ENCODE results near the gene SIGMAR1.

The SIGMAR1 gene

GRCh38 chr9:34665381-34666250 lies 28.0 kb upstream of the SIGMAR1 start:
- Mint-ChIP-seq H3K27me3 (ENCODE audit: low read depth) (no peaks in the 10 kb centered on the region), H3K4me1 (peaks cover 30% of the 10 kb centered on the region), H3K36me3 (ENCODE audit: low read depth) (peaks cover 52% of the 10 kb centered on the region), H3K9me3 (no peaks in the 10 kb centered on the region), H3K27ac (peak overlapping the region; percentile 84 to 97 (median 93)), H3K4me3 (peak overlapping the region; percentile 92 to 94 (median 94))
- no peak for TF ChIP-seq CTCF (IDR thresholded peaks at IDR 0.05; ENCODE audit: unreplicated experiment in 3 of 3)

- Mint-ChIP-seq H3K9me3 (no peaks in the 10 kb centered on the region), H3K27ac (peak overlapping the region; percentile 84 to 97 (median 93)), H3K27me3 (ENCODE audit: low read depth) (no peaks in the 10 kb centered on the region), H3K36me3 (ENCODE audit: low read depth) (peaks cover 51% of the 10 kb centered on the region), H3K4me3 (peak overlapping the region; percentile 92 to 94 (median 94)), H3K4me1 (peaks cover 30% of the 10 kb centered on the region)
- no peak for TF ChIP-seq CTCF (IDR thresholded peaks at IDR 0.05; ENCODE audit: unreplicated experiment in 3 of 3)
Measured at GRCh38 chr9:34665067-34665380, 27.4 kb upstream of the SIGMAR1 start.

- no peaks in the 10 kb centered on the region for H3K27me3 Mint-ChIP-seq (ENCODE audit: low read depth)
- H3K36me3 Mint-ChIP-seq (ENCODE audit: low read depth): peaks cover 46% of the 10 kb centered on the region
- H3K4me3 Mint-ChIP-seq: peak overlapping the region; percentile 92 to 94 (median 94)
- peak overlapping the region; percentile 84 to 93 (median 93) for H3K27ac Mint-ChIP-seq
- peaks cover 30% of the 10 kb centered on the region for H3K4me1 Mint-ChIP-seq
- no peaks in the 10 kb centered on the region for H3K9me3 Mint-ChIP-seq
- peak; percentile 80 to 82 (median 81) for TF ChIP-seq CTCF (IDR thresholded peaks at IDR 0.05; ENCODE audit: unreplicated experiment in 3 of 3)
Measured at GRCh38 chr9:34664281-34665066, 26.9 kb upstream of the SIGMAR1 start.

- no peak for TF ChIP-seq CTCF (IDR thresholded peaks at IDR 0.05; ENCODE audit: unreplicated experiment in 3 of 3)
- Mint-ChIP-seq H3K4me1 (peaks cover 34% of the 10 kb centered on the region), H3K36me3 (ENCODE audit: low read depth) (peaks cover 35% of the 10 kb centered on the region), H3K9me3 (no peaks in the 10 kb centered on the region), H3K27me3 (ENCODE audit: low read depth) (no peaks in the 10 kb centered on the region), H3K27ac (peak overlapping the region; percentile 15 to 93 (median 54)), H3K4me3 (peak overlapping the region; percentile 29 to 63 (median 59))
Measured at GRCh38 chr9:34663303-34663605, 25.7 kb upstream of the SIGMAR1 start.

GRCh38 chr9:34662526-34663302 lies 25.1 kb upstream of the SIGMAR1 start, which contains the start of gene CCL27:
Gene CCL27 (minus strand): TSS chr9:34662657. CDS start chr9:34662633, 24 bp downstream.
- H3K27ac Mint-ChIP-seq: peak within 1 kb of the TSS; percentile 15 to 93 (median 54)
- no peaks in the 10 kb centered on the region for H3K9me3 Mint-ChIP-seq
- H3K36me3 Mint-ChIP-seq (ENCODE audit: low read depth): peaks cover 33% of the 10 kb centered on the region
- no peak for TF ChIP-seq CTCF (IDR thresholded peaks at IDR 0.05; ENCODE audit: unreplicated experiment in 3 of 3)
- H3K4me1 Mint-ChIP-seq: peaks cover 35% of the 10 kb centered on the region
- H3K27me3 Mint-ChIP-seq (ENCODE audit: low read depth): no peaks in the 10 kb centered on the region
- H3K4me3 Mint-ChIP-seq: peak within 1 kb of the TSS; percentile 29 to 63 (median 59)
